Trophoblast cell (in vitro differentiated cells and primary cell): Measurements from ENCODE around the gene PMEPA1.

ENCODE experiments used
- DNase-seq, 2 donors: peaks; one replicate each; pipeline ENCODE4 v3.0.0-alpha.2; 2016
- H2AFZ ChIP-seq: 2 replicates; pipeline ENCODE4 v1.6.1; 2013; ENCODE audit warnings: low read length, moderate library complexity, mild to moderate bottlenecking; ENCODE audit not compliant: insufficient read depth, poor library complexity
- H2AK5ac ChIP-seq: 2 replicates; pipeline ENCODE4 v1.6.1; 2013; ENCODE audit warnings: mild to moderate bottlenecking, low read length
- H2BK120ac ChIP-seq: 2 replicates; pipeline ENCODE4 v1.6.1; 2013; ENCODE audit warnings: low read length, mild to moderate bottlenecking, moderate library complexity; ENCODE audit not compliant: insufficient read depth, poor library complexity
- H2BK12ac ChIP-seq: 2 replicates; pipeline ENCODE4 v1.6.1; 2013; ENCODE audit warnings: mild to moderate bottlenecking, low read length, moderate library complexity
- H2BK5ac ChIP-seq: 2 replicates; pipeline ENCODE4 v1.6.1; 2013; ENCODE audit warnings: low read length, low read depth, moderate library complexity, mild to moderate bottlenecking; ENCODE audit not compliant: poor library complexity
- H3K14ac ChIP-seq: 2 replicates; pipeline ENCODE4 v1.6.1; 2013; ENCODE audit warnings: mild to moderate bottlenecking, low read length
- H3K18ac ChIP-seq: 2 replicates; pipeline ENCODE4 v1.6.1; 2013; ENCODE audit warnings: mild to moderate bottlenecking, low read length
- H3K23ac ChIP-seq: 2 replicates; pipeline ENCODE4 v1.6.1; 2013; ENCODE audit warnings: low read length
- H3K27ac ChIP-seq: 2 replicates; pipeline ENCODE4 v1.5.1; 2013; ENCODE audit warnings: low read depth, mild to moderate bottlenecking, inconsistent platforms, low read length, moderate library complexity
- H3K27me3 ChIP-seq: 2 replicates; pipeline ENCODE4 v1.6.1; 2013; ENCODE audit warnings: inconsistent platforms, mild to moderate bottlenecking, low read length, moderate library complexity; ENCODE audit not compliant: insufficient read depth
- H3K36me3 ChIP-seq, 2 experiments: 1 replicate in 1 of 2; 2 replicates in 1 of 2; pipeline ENCODE4 v1.6.1; 2013; ENCODE audit warnings: low read length in 2 of 2, mild to moderate bottlenecking in 2 of 2, moderate library complexity in 1 of 2; ENCODE audit not compliant: insufficient read depth in 2 of 2, control insufficient read depth in 1 of 2
- H3K4ac ChIP-seq: 2 replicates; pipeline ENCODE4 v1.6.1; 2013; ENCODE audit warnings: low read depth, mild to moderate bottlenecking, low read length, moderate library complexity
- H3K4me1 ChIP-seq, 2 experiments: 1 replicate in 1 of 2; 2 replicates in 1 of 2; pipeline ENCODE4 v1.6.1; 2013; ENCODE audit warnings: low read length in 2 of 2, mild to moderate bottlenecking in 2 of 2, moderate library complexity in 1 of 2; ENCODE audit not compliant: insufficient read depth in 2 of 2, control insufficient read depth in 1 of 2
- H3K4me2 ChIP-seq: 2 replicates; pipeline ENCODE4 v1.6.1; 2013; ENCODE audit warnings: inconsistent platforms, mild to moderate bottlenecking, low read length, moderate library complexity
- H3K4me3 ChIP-seq: 2 replicates; pipeline ENCODE4 v1.5.1; 2013; ENCODE audit warnings: mild to moderate bottlenecking, low read depth, low read length, inconsistent platforms
- H3K79me1 ChIP-seq: one replicate; pipeline ENCODE4 v1.6.1; 2013; ENCODE audit warnings: low read length
- H3K79me2 ChIP-seq: 2 replicates; pipeline ENCODE4 v1.6.1; 2013; ENCODE audit warnings: low read length, mild to moderate bottlenecking; ENCODE audit not compliant: control insufficient read depth, insufficient read depth, poor library complexity
- H3K9ac ChIP-seq: 2 replicates; pipeline ENCODE4 v1.6.1; 2013; ENCODE audit warnings: mild to moderate bottlenecking, low read length
- H3K9me3 ChIP-seq: 2 replicates; pipeline ENCODE4 v1.6.1; 2013; ENCODE audit warnings: low read depth, mild to moderate bottlenecking, control low read depth, inconsistent platforms, low read length; ENCODE audit not compliant: insufficient read depth
- H4K12ac ChIP-seq: 2 replicates; pipeline ENCODE4 v1.6.1; 2013; ENCODE audit warnings: low read depth, mild to moderate bottlenecking, low read length, moderate library complexity
- H4K8ac ChIP-seq: 2 replicates; pipeline ENCODE4 v1.6.1; 2013; ENCODE audit warnings: low read depth, mild to moderate bottlenecking, low read length, moderate library complexity
- H4K91ac ChIP-seq: one replicate; pipeline ENCODE4 v1.6.1; 2013; ENCODE audit warnings: low read depth, mild to moderate bottlenecking, low read length, moderate library complexity
- WGBS: extraction: QIAGEN DNeasy Blood & Tissue Kit; methylation state at CpG from one replicate; pipeline ENCODE4 v1.1.7; 2013; ENCODE audit warnings: missing lambda C conversion rate; ENCODE audit not compliant: insufficient read length, insufficient coverage; ENCODE audit errors: extremely low coverage; 5-methylcytosine and 5-hydroxymethylcytosine counted together

PMEPA1 gene

DNA sequence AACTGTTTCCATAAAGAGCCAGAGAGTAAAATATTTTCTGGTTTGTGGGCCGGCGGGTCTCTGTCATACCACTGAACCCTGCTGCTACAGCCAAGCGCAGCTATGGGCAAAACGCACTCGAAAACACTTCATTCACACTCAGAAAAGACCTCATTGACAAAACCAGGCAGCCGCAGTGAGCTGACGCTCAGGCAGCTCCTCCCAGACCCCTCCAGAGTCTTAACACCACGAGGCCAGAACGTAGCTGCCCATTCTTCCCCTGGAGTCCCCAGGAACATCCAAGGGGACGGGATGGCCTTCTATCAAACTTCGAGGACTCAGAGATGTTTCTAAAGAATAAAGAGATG, 54.0 kb downstream of the PMEPA1 start:
- no peak overlapping the region for H3K9ac ChIP-seq
- H3K14ac ChIP-seq, result no peak overlapping the region
- no peak overlapping the region for H2BK120ac ChIP-seq
- WGBS, result no CpG with 5 or more reads among the region's 11 CpGs
- no peak overlapping the region for H3K18ac ChIP-seq
- peaks cover 67 to 70% of the 10 kb centered on the region in 2 experiments for H3K36me3 ChIP-seq
- H3K27ac ChIP-seq, result no peak overlapping the region
- no peaks in the 10 kb centered on the region for H3K9me3 ChIP-seq
- H3K4me3 ChIP-seq, result no peak overlapping the region
- peaks cover 16 to 18% of the 10 kb centered on the region in 2 experiments for H3K4me1 ChIP-seq
- no peaks in the 10 kb centered on the region for H3K27me3 ChIP-seq
- no peak overlapping the region for H4K91ac ChIP-seq
- no peak overlapping the region for H3K23ac ChIP-seq
- no peak for DNase-seq
- H3K4me2 ChIP-seq, result no peak overlapping the region
- H3K79me2 ChIP-seq, result peaks cover under 1% of the 10 kb centered on the region
- no peak overlapping the region for H4K8ac ChIP-seq
- no peak overlapping the region for H2BK12ac ChIP-seq
- no peak overlapping the region for H2AK5ac ChIP-seq
- H2AFZ ChIP-seq, result no peak overlapping the region
- H3K4ac ChIP-seq, result no peak overlapping the region
- H4K12ac ChIP-seq, result no peak overlapping the region
- no peaks in the 10 kb centered on the region for H3K79me1 ChIP-seq
- H2BK5ac ChIP-seq, result no peak overlapping the region

DNA sequence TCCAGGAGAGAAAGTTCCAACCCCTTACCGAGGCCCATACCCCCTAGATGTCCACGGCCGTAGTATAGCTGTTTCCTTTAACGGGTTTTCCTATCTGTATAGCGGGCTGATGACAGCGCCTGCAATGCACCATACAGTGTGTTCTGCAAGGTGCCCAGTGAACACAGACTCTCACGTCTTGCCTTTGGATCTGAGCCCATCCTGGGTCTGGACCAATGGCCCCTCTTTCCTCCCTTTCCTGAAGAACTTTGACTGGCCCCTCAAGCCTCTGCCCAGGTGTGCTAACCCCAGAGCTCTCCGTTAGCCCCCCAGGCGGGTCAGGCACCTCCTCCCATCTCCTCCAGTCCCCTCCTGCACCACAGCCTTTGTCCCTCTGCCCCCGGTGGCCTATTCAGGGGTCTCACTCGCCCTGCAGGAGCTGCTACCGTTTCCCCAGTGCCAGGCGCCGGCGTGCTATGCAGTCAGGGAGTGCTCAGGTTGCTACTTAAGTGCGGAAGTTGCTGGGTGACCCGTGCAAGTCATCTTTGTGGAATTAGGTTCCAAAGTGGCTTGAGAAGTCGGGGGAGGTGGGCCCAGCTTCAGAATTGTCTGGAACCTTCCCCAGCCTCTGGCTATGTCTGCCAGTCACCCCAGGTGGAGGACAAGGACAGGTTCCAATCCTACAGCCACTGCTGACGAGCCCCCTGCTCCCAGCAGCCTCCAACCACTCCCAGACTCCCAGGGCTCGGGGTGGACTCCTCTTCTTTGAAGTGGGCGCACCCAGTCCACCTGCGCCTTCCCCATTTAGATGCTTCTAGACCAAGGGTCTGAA, 54.6 kb downstream of the PMEPA1 start:
- no peak overlapping the region for H2AFZ ChIP-seq
- no peak overlapping the region for H2BK5ac ChIP-seq
- H3K36me3 ChIP-seq, result peaks cover 73 to 75% of the 10 kb centered on the region in 2 experiments
- H3K79me1 ChIP-seq, result no peaks in the 10 kb centered on the region
- H3K4ac ChIP-seq, result no peak overlapping the region
- no peak overlapping the region for H3K4me3 ChIP-seq
- no peak overlapping the region for H4K8ac ChIP-seq
- no peak overlapping the region for H3K4me2 ChIP-seq
- no peak overlapping the region for H3K18ac ChIP-seq
- no peak overlapping the region for H3K9ac ChIP-seq
- no peak overlapping the region for H3K14ac ChIP-seq
- no peak overlapping the region for H2BK120ac ChIP-seq
- no peaks in the 10 kb centered on the region for H3K79me2 ChIP-seq
- no peak overlapping the region for H3K27ac ChIP-seq
- H2AK5ac ChIP-seq, result no peak overlapping the region
- H3K23ac ChIP-seq, result no peak overlapping the region
- no peak for DNase-seq
- peaks cover 16 to 18% of the 10 kb centered on the region in 2 experiments for H3K4me1 ChIP-seq
- WGBS, result no CpG with 5 or more reads among the region's 22 CpGs
- H2BK12ac ChIP-seq, result no peak overlapping the region
- no peak overlapping the region for H4K12ac ChIP-seq
- no peaks in the 10 kb centered on the region for H3K27me3 ChIP-seq
- H4K91ac ChIP-seq, result peak overlapping the region; percentile 20
- no peaks in the 10 kb centered on the region for H3K9me3 ChIP-seq

DNA sequence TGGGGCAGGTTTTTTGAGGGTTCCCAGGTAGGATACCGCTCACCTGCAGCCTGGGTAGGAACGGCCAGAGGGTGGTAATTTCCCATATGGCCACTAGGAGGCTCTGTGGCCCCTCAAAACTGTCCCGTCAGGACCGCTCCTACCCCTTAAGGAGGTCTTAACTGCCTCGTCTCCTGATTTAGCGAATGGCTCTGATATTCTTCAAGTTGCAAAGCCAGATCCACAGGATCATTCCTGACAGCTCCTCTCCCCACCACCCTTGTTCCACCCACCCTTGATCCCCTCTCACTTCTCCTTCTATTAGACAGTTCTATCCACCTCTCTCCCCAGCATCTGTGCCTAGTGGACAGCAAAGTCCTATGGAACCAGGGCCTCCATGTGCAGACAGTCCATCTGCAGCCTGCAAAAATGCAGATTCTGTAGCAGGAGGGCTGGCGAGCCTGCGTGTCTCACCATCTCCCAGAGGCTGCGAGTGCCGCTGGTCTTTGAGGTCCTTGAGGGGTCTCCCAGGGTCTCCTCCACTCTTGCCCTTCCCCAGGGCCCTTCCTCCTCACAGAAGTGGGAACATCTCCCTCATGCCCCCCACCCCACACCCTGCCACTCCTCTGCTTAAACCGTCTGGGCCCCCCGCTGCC, 55.3 kb downstream of the PMEPA1 start:
- Histone ChIP-seq H4K91ac (peak overlapping the region; percentile 20), H3K18ac (no peak overlapping the region), H3K36me3 (peaks cover 73 to 74% of the 10 kb centered on the region in 2 experiments), H2BK120ac (no peak overlapping the region), H3K4me2 (no peak overlapping the region), H3K79me2 (no peaks in the 10 kb centered on the region), H4K8ac (no peak overlapping the region), H2BK5ac (no peak overlapping the region), H4K12ac (no peak overlapping the region), H3K27me3 (no peaks in the 10 kb centered on the region), H3K9ac (no peak overlapping the region), H3K4me3 (no peak overlapping the region), H3K27ac (no peak overlapping the region), H3K79me1 (no peaks in the 10 kb centered on the region), H3K9me3 (no peaks in the 10 kb centered on the region), H3K4ac (no peak overlapping the region), H2AFZ (no peak overlapping the region), H2BK12ac (no peak overlapping the region), H2AK5ac (no peak overlapping the region), H3K23ac (no peak overlapping the region), H3K14ac (no peak overlapping the region), H3K4me1 (peaks cover 16 to 18% of the 10 kb centered on the region in 2 experiments)
- DNase-seq, result peak; percentile 47 to 76
- WGBS, result no CpG with 5 or more reads among the region's 12 CpGs

DNA sequence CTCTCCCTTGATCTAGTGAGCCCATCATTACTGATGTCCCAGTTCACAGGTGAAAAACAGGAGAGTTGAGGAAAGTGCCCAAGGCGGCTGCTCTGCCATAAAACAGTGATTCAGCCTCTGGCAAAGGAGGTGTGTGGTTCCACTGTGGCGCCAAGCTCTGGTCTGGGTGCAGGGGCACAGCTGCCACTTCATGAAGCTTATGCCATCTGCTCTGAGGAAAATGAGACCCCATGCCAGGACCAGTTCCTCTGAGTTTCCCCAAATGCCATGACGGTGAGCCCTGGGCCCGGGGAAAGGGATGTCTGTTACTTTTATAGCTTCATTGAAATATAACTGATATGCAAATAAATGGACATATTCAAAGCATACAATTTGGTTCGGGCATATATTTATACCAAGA, 55.9 kb downstream of the PMEPA1 start:
- no peaks in the 10 kb centered on the region for H3K27me3 ChIP-seq
- no peak overlapping the region for H4K8ac ChIP-seq
- no peak overlapping the region for H2BK5ac ChIP-seq
- no peak overlapping the region for H2AK5ac ChIP-seq
- H3K79me2 ChIP-seq, result no peaks in the 10 kb centered on the region
- no peak overlapping the region for H2AFZ ChIP-seq
- no peak overlapping the region for H3K4ac ChIP-seq
- no peak overlapping the region for H2BK12ac ChIP-seq
- H3K9ac ChIP-seq, result no peak overlapping the region
- H3K27ac ChIP-seq, result no peak overlapping the region
- no peaks in the 10 kb centered on the region for H3K79me1 ChIP-seq
- peaks cover 16 to 18% of the 10 kb centered on the region in 2 experiments for H3K4me1 ChIP-seq
- H3K18ac ChIP-seq, result no peak overlapping the region
- no peak overlapping the region for H3K14ac ChIP-seq
- H3K9me3 ChIP-seq, result peaks cover 2% of the 10 kb centered on the region
- no peak overlapping the region for H4K91ac ChIP-seq
- no peak overlapping the region for H2BK120ac ChIP-seq
- no peak overlapping the region for H3K4me3 ChIP-seq
- no CpG with 5 or more reads among the region's 5 CpGs for WGBS
- no peak overlapping the region for H3K4me2 ChIP-seq
- no peak overlapping the region for H3K23ac ChIP-seq
- no peak for DNase-seq
- no peak overlapping the region for H4K12ac ChIP-seq
- peaks cover 72% of the 10 kb centered on the region in 2 experiments for H3K36me3 ChIP-seq
